Measurements from ENCODE around the gene DUSP2.
"Not testable (repeated sequence)": the region's sequence is repeated elsewhere in the genome, so short reads cannot be mapped to it uniquely, and the experiment has no call there.

The DUSP2 gene

DNA sequence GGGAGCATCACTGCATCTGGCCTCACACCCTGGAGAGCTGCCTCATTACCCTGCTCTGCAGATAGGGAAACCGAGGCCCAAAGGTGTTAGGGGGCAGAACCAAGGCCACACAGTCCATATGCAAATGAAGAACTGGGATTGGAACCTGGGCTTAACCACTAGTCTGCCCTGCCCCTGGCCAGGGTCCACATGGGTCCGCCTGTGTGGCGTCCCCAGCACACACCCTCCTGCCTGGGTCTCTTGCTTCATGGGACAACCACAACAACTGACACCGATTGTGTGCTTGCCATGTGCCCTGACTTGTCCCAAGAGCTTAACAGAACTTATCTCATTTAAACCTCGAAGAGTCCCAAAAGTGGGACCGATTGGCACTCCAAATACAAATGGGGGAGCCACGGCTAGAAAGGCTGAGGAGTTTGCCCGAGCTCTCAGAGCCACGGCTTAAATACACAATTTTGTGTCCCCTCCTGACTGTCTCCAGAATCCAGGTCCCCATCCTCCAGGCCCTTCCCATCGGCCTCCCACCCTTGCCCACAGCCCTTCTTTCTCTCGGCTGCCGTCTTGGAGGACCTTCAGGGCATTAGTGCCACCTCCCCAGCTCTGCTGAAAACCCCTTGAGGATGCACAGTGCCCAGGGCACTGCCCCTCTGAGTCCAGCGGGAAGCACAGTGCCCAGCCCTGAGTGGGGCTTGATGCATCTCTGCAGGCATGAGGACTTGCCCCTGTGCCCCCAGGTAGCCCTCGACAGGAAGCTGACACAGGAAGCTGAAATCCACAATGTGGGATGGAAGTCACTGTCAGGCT lies 5.8 kb upstream of the DUSP2 start:
- in situ Hi-C loops (cut with HindIII; ENCODE audit: low pct_ligation_motif_present, low pct_unique_long_range_greater_than_20kb, low sequenced_read_pairs): no loop called here
- DNase-seq: no peak

DNA sequence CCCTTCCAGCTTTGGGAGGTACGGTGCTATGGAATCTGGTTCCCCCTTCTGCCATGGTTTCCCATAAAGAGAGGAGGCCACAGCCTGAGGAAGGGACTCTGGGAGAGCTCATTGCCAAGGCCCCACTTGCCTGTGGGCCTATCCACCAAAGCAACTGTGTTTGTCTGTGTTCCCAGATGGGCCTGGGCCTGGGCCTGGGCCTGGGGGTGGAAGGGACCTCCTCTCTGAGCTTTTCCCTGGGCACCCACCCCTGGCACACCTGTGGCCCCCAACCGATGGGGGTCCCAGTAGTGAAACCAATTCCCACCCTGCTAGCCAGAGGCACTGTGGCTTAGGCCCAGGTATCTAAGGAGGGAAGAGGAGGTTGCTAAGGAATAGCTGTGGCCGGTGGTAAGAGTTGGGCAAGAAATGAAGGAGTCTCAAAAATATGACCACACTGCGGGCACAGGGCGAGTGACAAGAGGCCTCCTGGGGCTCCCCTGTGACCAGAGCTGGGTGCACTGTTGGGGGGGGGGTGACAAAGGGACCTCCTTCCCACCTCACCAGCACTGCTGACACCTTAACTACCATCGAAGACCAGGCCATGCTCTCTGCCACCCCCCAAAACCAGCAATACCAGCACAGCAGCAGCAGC lies 4.9 kb upstream of the DUSP2 start:
- in situ Hi-C loops (cut with HindIII; ENCODE audit: low pct_ligation_motif_present, low pct_unique_long_range_greater_than_20kb, low sequenced_read_pairs): no loop called here
- no peak for DNase-seq

- peak; percentile 57 for DNase-seq
- in situ Hi-C loops (cut with HindIII; ENCODE audit: low pct_ligation_motif_present, low pct_unique_long_range_greater_than_20kb, low sequenced_read_pairs): no loop called here
These were observed 3.4 kb upstream of the DUSP2 start for GRCh38 chr2:96148410-96149217.

GRCh38 chr2:96147593-96148201 lies 2.5 kb upstream of the DUSP2 start:
- no peak for DNase-seq
- in situ Hi-C loops (cut with HindIII; ENCODE audit: low pct_ligation_motif_present, low pct_unique_long_range_greater_than_20kb, low sequenced_read_pairs): no loop called here

- in situ Hi-C loops (cut with HindIII; ENCODE audit: low pct_ligation_motif_present, low pct_unique_long_range_greater_than_20kb, low sequenced_read_pairs): no loop called here
These were observed 1.8 kb upstream of the DUSP2 start for GRCh38 chr2:96146881-96147592.

GRCh38 chr2:96146153-96146880 lies 1.1 kb upstream of the DUSP2 start:
- DNase-seq: no peak

More at GRCh38 chr2:96146881-96147592, 1.8 kb upstream of the DUSP2 start:
- DNase-seq: no peak

DNA sequence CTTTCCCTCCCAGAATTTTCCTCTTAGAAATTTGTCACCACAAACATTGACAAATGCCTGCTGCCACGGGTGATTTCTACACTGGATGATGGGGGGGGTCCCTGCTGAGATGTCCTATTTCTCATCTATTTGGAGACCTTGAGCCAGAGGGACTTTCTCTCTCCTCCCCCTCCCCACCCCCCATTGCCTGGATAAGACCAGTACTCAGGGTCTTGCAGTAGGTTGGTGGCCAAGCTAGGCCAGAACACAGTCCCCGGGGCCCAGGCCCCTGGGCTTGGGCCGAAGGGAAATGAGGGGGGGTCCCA lies 560 bp upstream of the DUSP2 start:
- in situ Hi-C loops (cut with HindIII; ENCODE audit: low pct_ligation_motif_present, low pct_unique_long_range_greater_than_20kb, low sequenced_read_pairs): no loop called here
- DNase-seq: no peak

More at GRCh38 chr2:96146153-96146880, 1.1 kb upstream of the DUSP2 start:
- in situ Hi-C loops (cut with HindIII; ENCODE audit: low pct_ligation_motif_present, low pct_unique_long_range_greater_than_20kb, low sequenced_read_pairs): no loop called here

GRCh38 chr2:96144481-96145035 lies 682 bp downstream of the DUSP2 start:
- in situ Hi-C loops (cut with HindIII; ENCODE audit: low pct_ligation_motif_present, low pct_unique_long_range_greater_than_20kb, low sequenced_read_pairs): no loop called here
- no peak for DNase-seq

DNA sequence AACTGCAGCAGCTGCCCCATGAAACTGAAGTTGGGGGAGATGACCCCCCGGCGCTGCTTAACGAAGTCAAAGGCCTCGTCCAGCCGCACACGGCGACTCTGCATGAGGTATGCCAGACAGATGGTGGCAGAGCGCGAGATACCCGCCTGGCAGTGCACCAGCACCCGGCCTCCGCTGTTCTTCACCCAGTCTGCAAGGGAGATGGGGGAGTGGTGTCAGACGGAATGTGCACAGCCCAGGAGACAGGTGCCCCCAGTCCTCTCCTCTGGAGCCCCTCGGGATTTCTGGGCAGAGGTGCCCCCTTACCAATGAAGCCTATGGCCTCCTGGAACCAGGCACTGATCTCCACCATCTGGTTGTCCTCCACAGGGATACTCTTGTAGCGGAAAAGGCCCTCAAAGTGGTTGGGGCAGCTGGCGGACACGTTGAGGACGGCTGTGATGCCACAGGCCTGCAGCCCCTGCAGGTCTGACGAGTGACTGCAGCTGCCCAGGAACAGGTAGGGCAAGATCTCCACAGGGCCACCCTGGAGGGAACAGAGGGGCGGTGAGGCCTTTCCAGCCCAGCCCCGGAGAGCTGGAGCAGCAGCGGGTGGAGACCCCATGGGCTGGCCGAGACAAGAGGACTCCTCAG lies 1.3 kb downstream of the DUSP2 start:
- in situ Hi-C loops (cut with HindIII; ENCODE audit: low pct_ligation_motif_present, low pct_unique_long_range_greater_than_20kb, low sequenced_read_pairs): no loop called here
- no peak for DNase-seq

DNA sequence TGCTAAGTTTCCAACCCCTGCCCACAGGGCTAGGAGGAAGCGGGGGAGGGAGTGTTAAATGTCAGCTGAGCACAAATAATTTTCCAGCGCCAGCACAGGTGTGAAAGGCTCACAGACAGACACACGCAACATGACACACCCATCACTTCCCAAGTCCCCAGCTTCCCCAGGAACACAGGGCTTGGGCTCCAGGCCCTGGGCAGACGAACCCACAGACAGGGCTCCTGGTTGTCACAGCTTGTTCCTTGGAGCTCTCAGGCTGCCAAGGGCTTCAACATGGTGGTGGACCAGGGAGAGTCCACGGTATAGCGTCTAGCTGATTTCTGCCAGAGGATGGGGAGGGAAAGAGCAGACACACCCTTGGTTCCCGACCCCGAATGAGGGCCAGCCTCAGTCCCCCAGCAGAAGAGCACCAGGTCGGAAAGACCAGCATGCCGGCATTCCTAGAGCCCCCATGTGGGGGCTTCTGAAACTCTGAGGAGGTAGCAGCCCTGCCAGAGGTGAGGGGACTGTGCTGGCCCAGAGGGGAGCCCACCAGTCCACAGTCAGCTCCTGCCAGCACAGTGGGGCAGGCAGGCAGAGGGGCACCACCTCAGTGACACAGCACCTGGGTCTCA lies 1.9 kb downstream of the DUSP2 start:
- in situ Hi-C loops (cut with HindIII; ENCODE audit: low pct_ligation_motif_present, low pct_unique_long_range_greater_than_20kb, low sequenced_read_pairs): no loop called here
- DNase-seq: no peak

GRCh38 chr2:96142217-96143113 lies 2.8 kb downstream of the DUSP2 start:
- no peak for DNase-seq
- in situ Hi-C loops (cut with HindIII; ENCODE audit: low pct_ligation_motif_present, low pct_unique_long_range_greater_than_20kb, low sequenced_read_pairs): no loop called here

- DNase-seq: not testable (repeated sequence)
These were observed 3.6 kb downstream of the DUSP2 start for GRCh38 chr2:96141624-96141967.

GRCh38 chr2:96140941-96141623 lies 4.2 kb downstream of the DUSP2 start:
- in situ Hi-C loops (cut with HindIII; ENCODE audit: low pct_ligation_motif_present, low pct_unique_long_range_greater_than_20kb, low sequenced_read_pairs): no loop called here
- no peak for DNase-seq

More at GRCh38 chr2:96141624-96141967, 3.6 kb downstream of the DUSP2 start:
- in situ Hi-C loops (cut with HindIII; ENCODE audit: low pct_ligation_motif_present, low pct_unique_long_range_greater_than_20kb, low sequenced_read_pairs): not testable (repeated sequence)

GRCh38 chr2:96139181-96139758 lies 6.0 kb downstream of the DUSP2 start:
- in situ Hi-C loops (cut with HindIII; ENCODE audit: low pct_ligation_motif_present, low pct_unique_long_range_greater_than_20kb, low sequenced_read_pairs): no loop called here
- DNase-seq: no peak
